ENCODE results near the gene TUBAL3. TPM values are rescaled to one million over a fixed set of nuclear protein-coding genes. Genes with fewer than 3 reads are reported as not detected.

TUBAL3 gene
- total RNA-seq, 1 experiment from 2014 or later = not detected

DNA sequence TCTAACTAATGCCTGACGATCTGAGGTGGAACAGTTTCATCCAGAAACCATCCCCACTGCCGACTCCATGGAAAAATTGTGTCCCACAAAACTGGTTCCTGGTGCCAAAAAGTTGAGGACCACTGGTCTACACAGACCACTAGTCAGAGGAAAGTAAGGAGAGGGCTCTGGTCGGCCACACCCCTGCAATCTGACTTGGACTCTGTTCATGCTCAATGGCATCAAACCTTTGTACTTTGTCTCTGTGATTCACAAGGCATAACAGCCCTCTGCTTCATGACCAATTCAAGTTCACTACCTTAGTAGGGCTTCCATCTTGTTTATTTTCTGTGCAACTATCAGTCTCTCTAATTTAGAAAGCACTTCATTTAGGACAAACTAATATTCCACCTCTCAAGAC lies 1.8 kb downstream of the TUBAL3 start:
- Histone ChIP-seq H3K27me3 (ENCODE audit: control insufficient read depth, insufficient read depth, low read length) (no peaks in the 10 kb centered on the region), H3K27ac (ENCODE audit: low read length) (no peak overlapping the region), H3K4me1 (ENCODE audit: control insufficient read depth, insufficient read depth, low read length) (no peaks in the 10 kb centered on the region), H3K36me3 (ENCODE audit: control insufficient read depth, insufficient read depth, low read length) (no peaks in the 10 kb centered on the region), H3K9me3 (ENCODE audit: control insufficient read depth, insufficient read depth, low read depth, low read length) (no peaks in the 10 kb centered on the region), H3K4me3 (ENCODE audit: low read depth in 2 of 2, low read length in 2 of 2) (no peak overlapping the region)
- TF ChIP-seq, protein P1, sequence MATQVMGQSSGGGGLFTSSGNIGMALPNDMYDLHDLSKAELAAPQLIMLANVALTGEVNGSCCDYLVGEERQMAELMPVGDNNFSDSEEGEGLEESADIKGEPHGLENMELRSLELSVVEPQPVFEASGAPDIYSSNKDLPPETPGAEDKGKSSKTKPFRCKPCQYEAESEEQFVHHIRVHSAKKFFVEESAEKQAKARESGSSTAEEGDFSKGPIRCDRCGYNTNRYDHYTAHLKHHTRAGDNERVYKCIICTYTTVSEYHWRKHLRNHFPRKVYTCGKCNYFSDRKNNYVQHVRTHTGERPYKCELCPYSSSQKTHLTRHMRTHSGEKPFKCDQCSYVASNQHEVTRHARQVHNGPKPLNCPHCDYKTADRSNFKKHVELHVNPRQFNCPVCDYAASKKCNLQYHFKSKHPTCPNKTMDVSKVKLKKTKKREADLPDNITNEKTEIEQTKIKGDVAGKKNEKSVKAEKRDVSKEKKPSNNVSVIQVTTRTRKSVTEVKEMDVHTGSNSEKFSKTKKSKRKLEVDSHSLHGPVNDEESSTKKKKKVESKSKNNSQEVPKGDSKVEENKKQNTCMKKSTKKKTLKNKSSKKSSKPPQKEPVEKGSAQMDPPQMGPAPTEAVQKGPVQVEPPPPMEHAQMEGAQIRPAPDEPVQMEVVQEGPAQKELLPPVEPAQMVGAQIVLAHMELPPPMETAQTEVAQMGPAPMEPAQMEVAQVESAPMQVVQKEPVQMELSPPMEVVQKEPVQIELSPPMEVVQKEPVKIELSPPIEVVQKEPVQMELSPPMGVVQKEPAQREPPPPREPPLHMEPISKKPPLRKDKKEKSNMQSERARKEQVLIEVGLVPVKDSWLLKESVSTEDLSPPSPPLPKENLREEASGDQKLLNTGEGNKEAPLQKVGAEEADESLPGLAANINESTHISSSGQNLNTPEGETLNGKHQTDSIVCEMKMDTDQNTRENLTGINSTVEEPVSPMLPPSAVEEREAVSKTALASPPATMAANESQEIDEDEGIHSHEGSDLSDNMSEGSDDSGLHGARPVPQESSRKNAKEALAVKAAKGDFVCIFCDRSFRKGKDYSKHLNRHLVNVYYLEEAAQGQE (IDR thresholded peaks at IDR 0.05; ENCODE audit: insufficient read depth in 1 of 2, low read depth in 2 of 2, low read length in 1 of 2) = no peak
- no peak for TF ChIP-seq POLR2AphosphoS5 (IDR thresholded peaks at IDR 0.05; ENCODE audit: low read depth, low read length)
- no peak for TF ChIP-seq SIN3A (IDR thresholded peaks at IDR 0.05; ENCODE audit: borderline replicate concordance, insufficient read depth, low read depth, low read length)
- TF ChIP-seq TCF7L2 (IDR thresholded peaks at IDR 0.05; ENCODE audit: low read depth, low read length) = no peak
- TF ChIP-seq, protein P2, sequence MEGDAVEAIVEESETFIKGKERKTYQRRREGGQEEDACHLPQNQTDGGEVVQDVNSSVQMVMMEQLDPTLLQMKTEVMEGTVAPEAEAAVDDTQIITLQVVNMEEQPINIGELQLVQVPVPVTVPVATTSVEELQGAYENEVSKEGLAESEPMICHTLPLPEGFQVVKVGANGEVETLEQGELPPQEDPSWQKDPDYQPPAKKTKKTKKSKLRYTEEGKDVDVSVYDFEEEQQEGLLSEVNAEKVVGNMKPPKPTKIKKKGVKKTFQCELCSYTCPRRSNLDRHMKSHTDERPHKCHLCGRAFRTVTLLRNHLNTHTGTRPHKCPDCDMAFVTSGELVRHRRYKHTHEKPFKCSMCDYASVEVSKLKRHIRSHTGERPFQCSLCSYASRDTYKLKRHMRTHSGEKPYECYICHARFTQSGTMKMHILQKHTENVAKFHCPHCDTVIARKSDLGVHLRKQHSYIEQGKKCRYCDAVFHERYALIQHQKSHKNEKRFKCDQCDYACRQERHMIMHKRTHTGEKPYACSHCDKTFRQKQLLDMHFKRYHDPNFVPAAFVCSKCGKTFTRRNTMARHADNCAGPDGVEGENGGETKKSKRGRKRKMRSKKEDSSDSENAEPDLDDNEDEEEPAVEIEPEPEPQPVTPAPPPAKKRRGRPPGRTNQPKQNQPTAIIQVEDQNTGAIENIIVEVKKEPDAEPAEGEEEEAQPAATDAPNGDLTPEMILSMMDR (IDR thresholded peaks at IDR 0.05) = no peak
- intact Hi-C loops (cut with micrococcal nuclease; ENCODE audit: unreplicated experiment) (no loop called here), in situ Hi-C loops (cut with HindIII; ENCODE audit: low pct_unique_long_range_greater_than_20kb, low sequenced_read_pairs) (no loop called here)
- ATAC-seq (no peak), DNase-seq (ENCODE audit: low read depth, low spot score) (no peak)
- POLR2A ChIA-PET = no interaction called here
- CTCF ChIA-PET = no interaction called here
- BruUV-seq (replicated peaks) = no TSS peak

DNA sequence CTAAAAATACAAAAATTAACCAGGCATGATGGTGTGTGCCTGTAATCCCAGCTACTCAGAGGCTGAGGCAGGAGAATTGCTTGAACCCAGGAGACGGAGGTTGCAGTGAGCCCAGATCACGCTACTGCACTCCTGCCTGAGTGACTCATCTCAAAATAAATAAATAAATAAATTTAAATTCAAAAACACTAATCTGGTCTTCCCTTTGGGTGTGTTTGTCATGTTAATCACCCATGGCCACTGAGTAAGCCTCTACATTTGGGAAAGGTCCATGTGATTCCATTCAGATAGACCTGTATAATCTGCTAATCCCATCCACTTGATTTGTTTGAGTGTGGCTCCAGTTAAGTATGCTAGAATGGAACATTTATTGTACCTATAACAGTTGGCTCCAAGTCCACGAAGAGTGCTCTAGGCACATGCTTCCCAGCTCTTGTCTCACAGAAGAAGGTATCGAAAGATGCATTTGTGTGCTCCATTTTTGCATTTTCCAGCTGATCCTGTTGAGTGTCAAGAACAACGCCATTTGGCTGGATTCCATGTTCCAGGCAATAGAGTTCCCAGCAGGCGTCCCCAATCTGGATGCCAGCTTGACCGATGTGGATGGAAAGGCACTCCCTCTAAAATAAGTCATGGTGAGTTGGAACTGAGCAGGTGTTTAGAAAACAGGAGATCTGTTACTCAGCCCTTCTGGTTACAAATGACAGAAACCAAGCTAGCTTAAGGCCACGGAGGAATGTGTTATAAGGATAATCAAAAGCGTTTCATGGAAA lies 4.0 kb downstream of the TUBAL3 start:
- ChIA-PET CTCF (no interaction called here), POLR2A (no interaction called here)
- intact Hi-C loops (cut with micrococcal nuclease; ENCODE audit: unreplicated experiment) = no loop called here

More for the DNA sequence above, 4.0 kb downstream of the TUBAL3 start:
- DNase-seq (ENCODE audit: low read depth, low spot score) = no peak
- ATAC-seq = no peak
- no peak overlapping the region for H3K4me3 ChIP-seq (ENCODE audit: low read depth in 2 of 2, low read length in 2 of 2)
- H3K27me3 ChIP-seq (ENCODE audit: control insufficient read depth, insufficient read depth, low read length) = no peaks in the 10 kb centered on the region
- in situ Hi-C loops (cut with HindIII; ENCODE audit: low pct_unique_long_range_greater_than_20kb, low sequenced_read_pairs) = no loop called here
- TF ChIP-seq SIN3A (IDR thresholded peaks at IDR 0.05; ENCODE audit: borderline replicate concordance, insufficient read depth, low read depth, low read length) (no peak), TCF7L2 (IDR thresholded peaks at IDR 0.05; ENCODE audit: low read depth, low read length) (no peak), POLR2AphosphoS5 (IDR thresholded peaks at IDR 0.05; ENCODE audit: low read depth, low read length) (no peak)
- TF ChIP-seq, protein P1 (IDR thresholded peaks at IDR 0.05; ENCODE audit: insufficient read depth in 1 of 2, low read depth in 2 of 2, low read length in 1 of 2) = no peak
- TF ChIP-seq, protein P2 (IDR thresholded peaks at IDR 0.05) = no peak
- H3K36me3 ChIP-seq (ENCODE audit: control insufficient read depth, insufficient read depth, low read length) = no peaks in the 10 kb centered on the region
- H3K27ac ChIP-seq (ENCODE audit: low read length) = no peak overlapping the region
- H3K4me1 ChIP-seq (ENCODE audit: control insufficient read depth, insufficient read depth, low read length) = no peaks in the 10 kb centered on the region
- BruUV-seq (replicated peaks) = no TSS peak
- no peaks in the 10 kb centered on the region for H3K9me3 ChIP-seq (ENCODE audit: control insufficient read depth, insufficient read depth, low read depth, low read length)

Data from Panc1 (cell line).